Measurements from ENCODE around the gene AGTRAP.

The AGTRAP gene

GRCh38 chr1:11706292-11706691 lies 29.6 kb upstream of the AGTRAP start:
- FAIRE-seq: no peak

GRCh38 chr1:11707621-11708276 lies 28.2 kb upstream of the AGTRAP start:
- no peak for FAIRE-seq

GRCh38 chr1:11708554-11709350 lies 27.2 kb upstream of the AGTRAP start:
- FAIRE-seq: no peak

GRCh38 chr1:11711490-11711889 lies 24.4 kb upstream of the AGTRAP start:
- no peak for FAIRE-seq

GRCh38 chr1:11712285-11712684 lies 23.7 kb upstream of the AGTRAP start:
- no peak for FAIRE-seq

GRCh38 chr1:11713095-11713494 lies 22.8 kb upstream of the AGTRAP start:
- no peak for FAIRE-seq

GRCh38 chr1:11714831-11715575 lies 20.9 kb upstream of the AGTRAP start:
- FAIRE-seq: no peak

- no peak for FAIRE-seq
Measured at GRCh38 chr1:11719313-11720032, 16.5 kb upstream of the AGTRAP start.

- no peak for FAIRE-seq
Measured at GRCh38 chr1:11720033-11720376, 15.9 kb upstream of the AGTRAP start.

- FAIRE-seq: no peak
Measured at GRCh38 chr1:11720525-11720924, 15.4 kb upstream of the AGTRAP start.

- no peak for FAIRE-seq
Measured at GRCh38 chr1:11721311-11721710, 14.6 kb upstream of the AGTRAP start.

- FAIRE-seq: no peak
Measured at GRCh38 chr1:11722538-11722937, 13.4 kb upstream of the AGTRAP start.

GRCh38 chr1:11725616-11726015 lies 10.3 kb upstream of the AGTRAP start:
- no peak for FAIRE-seq

GRCh38 chr1:11727119-11727518 lies 8.8 kb upstream of the AGTRAP start:
- FAIRE-seq: no peak

- FAIRE-seq: no peak
Measured at GRCh38 chr1:11728126-11728806, 7.7 kb upstream of the AGTRAP start.

GRCh38 chr1:11729155-11729497 lies 6.8 kb upstream of the AGTRAP start:
- FAIRE-seq: no peak

GRCh38 chr1:11729498-11730428 lies 6.2 kb upstream of the AGTRAP start:
- FAIRE-seq: no peak

- FAIRE-seq: no peak
Measured at GRCh38 chr1:11730429-11730891, 5.5 kb upstream of the AGTRAP start.

- FAIRE-seq: no peak
Measured at GRCh38 chr1:11731691-11732283, 4.1 kb upstream of the AGTRAP start.

- no peak for FAIRE-seq
Measured at GRCh38 chr1:11733306-11733705, 2.6 kb upstream of the AGTRAP start.

- FAIRE-seq: no peak
Measured at GRCh38 chr1:11735531-11735853, 444 bp upstream of the AGTRAP start.

Measured in colon (tissue), 2 donors.